Coronary artery (tissue), 2 donors: ENCODE measurements around the gene CYTH1.

Experiments used
- DNase-seq: peaks from one replicate; pipeline ENCODE4 v3.0.0-alpha.2; 2017; ENCODE audit warnings: low spot score
- H3K27ac ChIP-seq, 2 donors: fragments of 200-600 bp; sonication (generic); one replicate each; pipeline ENCODE4 v1.5.1; 2016 to 2019
- H3K4me3 ChIP-seq: fragments of 200-600 bp; sonication (generic); 2 replicates; pipeline ENCODE4 v1.5.1; 2016; ENCODE audit warnings: mild to moderate bottlenecking, moderate library complexity
- CTCF ChIP-seq: fragments of 200-600 bp; sonication (generic); IDR thresholded peaks from one replicate; pipeline ENCODE4 v1.5.1; 2019; ENCODE audit warnings: antibody characterized with exemption

Gene CYTH1

GRCh38 chr17:78628547-78629435 is 153.3 kb downstream of the CYTH1 start:
- no peak for DNase-seq
- no peak overlapping the region for H3K4me3 ChIP-seq
- H3K27ac ChIP-seq, result no peak overlapping the region
- no peak for TF ChIP-seq CTCF

DNA sequence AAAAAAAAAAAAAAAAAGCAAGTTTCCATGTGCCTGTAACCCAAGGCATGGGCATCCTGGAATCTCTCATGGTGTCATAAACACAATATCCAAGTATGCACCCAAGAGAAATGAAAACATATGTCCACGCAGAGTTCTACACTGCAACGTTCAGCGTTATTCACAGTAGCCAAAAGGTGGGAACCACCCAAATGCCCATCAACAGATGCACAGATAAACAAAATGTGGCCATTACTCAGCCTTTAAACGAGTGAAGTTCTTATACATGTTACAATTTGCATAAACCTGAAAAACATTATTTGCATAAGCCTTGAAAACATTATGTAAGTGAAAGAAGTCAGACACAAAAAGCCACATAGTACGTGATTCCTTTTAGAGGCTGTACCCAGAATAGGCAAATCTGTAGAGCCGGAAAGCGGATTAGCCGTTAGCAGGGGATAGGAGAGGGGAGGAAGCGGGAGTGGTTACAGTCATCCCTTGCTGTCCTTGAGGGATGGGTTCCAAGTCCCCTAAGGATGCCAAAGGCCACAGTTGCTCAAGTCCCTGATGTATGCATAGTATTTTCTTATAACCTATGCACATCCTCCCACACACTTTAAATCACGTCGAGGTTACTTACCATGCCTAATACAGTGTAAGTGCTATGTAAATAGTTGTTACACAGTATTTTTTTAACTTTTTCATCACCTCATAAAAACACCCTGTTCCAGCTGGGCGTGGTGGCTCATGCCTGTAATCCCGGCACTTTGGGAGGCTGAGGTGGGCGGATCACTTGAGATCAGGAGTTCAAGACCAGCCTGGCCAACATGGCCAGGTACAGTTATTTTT is 157.5 kb downstream of the CYTH1 start:
- Histone ChIP-seq H3K27ac (no peak overlapping the region), H3K4me3 (no peak overlapping the region)
- no peak for TF ChIP-seq CTCF
- no peak for DNase-seq
